Activated T-cell treated with anti-CD3 and anti-CD28 coated beads, Interleukin-2, amount 50 U/mL, for 4 hours (primary cell): ENCODE results near the gene PTPRO. TPM values are rescaled to one million over a fixed set of nuclear protein-coding genes. Genes with fewer than 3 reads are reported as not detected.

Source experiments
- ATAC-seq, 2 donors: fragments of 200-7000 bp; cut with Tn5 transposase; one replicate each; pipeline ENCODE4 v1.10.0; 2021
- DNase-seq: peaks from one replicate; pipeline ENCODE4 v3.0.0-alpha.2; 2020
- H3K27me3 Mint-ChIP-seq: one replicate; pipeline ENCODE4 v1.8.0; 2021; ENCODE audit warnings: low read depth, mixed read lengths
- H3K36me3 Mint-ChIP-seq: one replicate; pipeline ENCODE4 v1.8.0; 2022; ENCODE audit warnings: mixed read lengths; ENCODE audit not compliant: insufficient read depth
- H3K4me1 Mint-ChIP-seq: one replicate; pipeline ENCODE4 v1.8.0; 2021; ENCODE audit warnings: low read depth, mixed read lengths
- H3K4me3 Mint-ChIP-seq: one replicate; pipeline ENCODE4 v1.8.0; 2021; ENCODE audit warnings: mild to moderate bottlenecking, moderate library complexity, mixed read lengths
- H3K9me3 Mint-ChIP-seq: one replicate; pipeline ENCODE4 v1.8.0; 2021; ENCODE audit warnings: mixed read lengths
- total RNA-seq, 3 donors: library from RNA; stranded (reverse); gene quantifications; one replicate each; pipeline ENCODE4 v1.2.1, GENCODE V29; 2021

Gene PTPRO
- total RNA-seq, 3 donors from 2014 or later = 0.14 TPM; not detected in 2

- ATAC-seq = no peak
- no peak for DNase-seq
- no peaks in the 10 kb centered on the region for H3K4me1 Mint-ChIP-seq
- peaks cover 1% of the 10 kb centered on the region for H3K27me3 Mint-ChIP-seq
- H3K9me3 Mint-ChIP-seq = no peaks in the 10 kb centered on the region
- no peaks in the 10 kb centered on the region for H3K36me3 Mint-ChIP-seq
- no peak overlapping the region for H3K4me3 Mint-ChIP-seq
These were observed 322.4 kb downstream of the PTPRO start for GRCh38 chr12:15644700-15645099.

- DNase-seq = no peak
- ATAC-seq = no peak
- no peaks in the 10 kb centered on the region for H3K36me3 Mint-ChIP-seq
- H3K27me3 Mint-ChIP-seq = peaks cover 1% of the 10 kb centered on the region
- H3K9me3 Mint-ChIP-seq = no peaks in the 10 kb centered on the region
- H3K4me1 Mint-ChIP-seq = no peaks in the 10 kb centered on the region
- H3K4me3 Mint-ChIP-seq = no peak overlapping the region
These were observed 324.3 kb downstream of the PTPRO start for GRCh38 chr12:15646581-15646980.

Other genes starting within 250 kb of the PTPRO start
- gene RERG, start 101.1 kb upstream of the PTPRO start, total RNA-seq = under 1 TPM in 1 of 3 donors, not detected in 2; 0.26 TPM